ENCODE results near the gene BDP1. TPM values are rescaled to one million over a fixed set of nuclear protein-coding genes. Genes with fewer than 3 reads are reported as not detected.

The BDP1 gene
- total RNA-seq, 4 donors from 2014 or later, result 41.8 to 75.3 (median 52.9) TPM

DNA sequence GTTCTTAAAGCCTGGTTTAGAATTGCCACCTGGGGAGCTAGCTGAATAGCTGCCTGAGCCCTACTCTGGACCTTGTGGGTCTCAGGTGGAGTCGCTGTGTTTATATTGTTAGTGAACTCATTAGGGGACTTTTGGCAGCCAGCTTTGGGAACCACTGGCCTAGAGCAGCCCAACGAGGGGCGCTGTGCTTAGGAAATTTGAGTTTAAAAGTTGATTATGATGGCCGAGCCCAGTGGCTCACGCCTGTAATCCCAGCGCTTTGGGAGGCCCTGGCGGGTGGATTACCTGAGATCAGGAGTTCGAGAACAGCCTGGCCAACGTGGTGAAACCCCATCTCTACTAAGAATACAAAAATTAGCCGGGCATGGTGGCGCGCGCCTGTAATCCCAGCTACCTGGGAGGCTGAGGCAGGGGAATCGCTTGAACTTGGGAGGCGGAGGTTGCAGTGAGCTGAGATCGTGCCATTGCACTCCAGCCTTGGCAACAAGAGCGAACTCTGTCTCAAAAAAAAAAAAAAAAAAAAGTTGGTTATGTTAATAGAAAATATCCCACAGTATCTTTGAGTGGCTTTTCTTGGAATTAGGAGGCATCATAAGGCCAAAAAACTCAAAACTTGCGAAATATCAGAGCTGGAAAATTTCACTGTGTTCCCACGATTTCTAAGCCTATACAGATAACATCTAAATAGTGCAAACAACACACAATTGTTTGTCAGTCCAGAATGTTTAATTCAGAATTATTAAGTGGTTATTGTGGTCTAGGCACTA, 132.5 kb downstream of the BDP1 start:
- no peaks in the 10 kb centered on the region for H3K27me3 ChIP-seq
- whole genome bisulfite sequencing, 2 donors, result 70 to 73% methylated on average over 16 to 19 of the region's 19 CpGs
- H3K27ac ChIP-seq, result peak overlapping the region; percentile 51 to 95 (median 83)
- H3K4me3 ChIP-seq (replicated peaks in 1 of 3), result peak overlapping the region; percentile 38 to 87 (median 44)
- intact Hi-C loops (cut with DNase I), result no loop called here
- TF ChIP-seq POLR2A (IDR thresholded peaks at IDR 0.05), result no peak
- TF ChIP-seq, protein P1, sequence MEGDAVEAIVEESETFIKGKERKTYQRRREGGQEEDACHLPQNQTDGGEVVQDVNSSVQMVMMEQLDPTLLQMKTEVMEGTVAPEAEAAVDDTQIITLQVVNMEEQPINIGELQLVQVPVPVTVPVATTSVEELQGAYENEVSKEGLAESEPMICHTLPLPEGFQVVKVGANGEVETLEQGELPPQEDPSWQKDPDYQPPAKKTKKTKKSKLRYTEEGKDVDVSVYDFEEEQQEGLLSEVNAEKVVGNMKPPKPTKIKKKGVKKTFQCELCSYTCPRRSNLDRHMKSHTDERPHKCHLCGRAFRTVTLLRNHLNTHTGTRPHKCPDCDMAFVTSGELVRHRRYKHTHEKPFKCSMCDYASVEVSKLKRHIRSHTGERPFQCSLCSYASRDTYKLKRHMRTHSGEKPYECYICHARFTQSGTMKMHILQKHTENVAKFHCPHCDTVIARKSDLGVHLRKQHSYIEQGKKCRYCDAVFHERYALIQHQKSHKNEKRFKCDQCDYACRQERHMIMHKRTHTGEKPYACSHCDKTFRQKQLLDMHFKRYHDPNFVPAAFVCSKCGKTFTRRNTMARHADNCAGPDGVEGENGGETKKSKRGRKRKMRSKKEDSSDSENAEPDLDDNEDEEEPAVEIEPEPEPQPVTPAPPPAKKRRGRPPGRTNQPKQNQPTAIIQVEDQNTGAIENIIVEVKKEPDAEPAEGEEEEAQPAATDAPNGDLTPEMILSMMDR (IDR thresholded peaks at IDR 0.05), result no peak
- peaks cover 7 to 32% of the 10 kb centered on the region in 2 donors for H3K4me1 ChIP-seq
- no peaks in the 10 kb centered on the region for H3K36me3 ChIP-seq
- peak in 1 of 2 donors; percentile 29 for DNase-seq
- no peaks in the 10 kb centered on the region for H3K9me3 ChIP-seq

DNA sequence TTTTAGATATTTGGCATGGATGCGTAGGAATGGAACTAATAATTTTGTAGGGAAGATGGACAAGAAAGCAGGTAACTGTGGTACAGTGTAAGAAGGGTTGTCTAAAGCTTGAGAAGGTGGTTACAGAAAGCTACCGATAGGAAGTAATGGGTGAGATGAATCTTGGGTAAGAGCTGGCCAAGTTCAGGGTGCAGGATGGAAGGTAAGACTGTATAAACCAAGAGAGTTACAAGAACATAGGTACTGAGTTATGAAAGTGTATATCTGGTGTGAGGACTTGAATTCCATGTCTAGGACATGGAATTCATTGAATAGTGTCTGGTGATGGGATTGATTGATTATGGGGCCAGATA, 133.1 kb downstream of the BDP1 start:
- H3K36me3 ChIP-seq, result no peaks in the 10 kb centered on the region
- H3K27me3 ChIP-seq, result no peaks in the 10 kb centered on the region
- no peak for DNase-seq
- TF ChIP-seq, protein P1 (IDR thresholded peaks at IDR 0.05), result no peak
- no peak for TF ChIP-seq POLR2A (IDR thresholded peaks at IDR 0.05)
- no peak overlapping the region for H3K27ac ChIP-seq
- peaks cover 7 to 32% of the 10 kb centered on the region in 2 donors for H3K4me1 ChIP-seq
- WGBS, 2 donors, result 93 to 96% methylated on average over 2 of the region's 2 CpGs
- H3K9me3 ChIP-seq, result no peaks in the 10 kb centered on the region
- no peak overlapping the region for H3K4me3 ChIP-seq (replicated peaks in 1 of 3)
- intact Hi-C loops (cut with DNase I), result no loop called here

DNA sequence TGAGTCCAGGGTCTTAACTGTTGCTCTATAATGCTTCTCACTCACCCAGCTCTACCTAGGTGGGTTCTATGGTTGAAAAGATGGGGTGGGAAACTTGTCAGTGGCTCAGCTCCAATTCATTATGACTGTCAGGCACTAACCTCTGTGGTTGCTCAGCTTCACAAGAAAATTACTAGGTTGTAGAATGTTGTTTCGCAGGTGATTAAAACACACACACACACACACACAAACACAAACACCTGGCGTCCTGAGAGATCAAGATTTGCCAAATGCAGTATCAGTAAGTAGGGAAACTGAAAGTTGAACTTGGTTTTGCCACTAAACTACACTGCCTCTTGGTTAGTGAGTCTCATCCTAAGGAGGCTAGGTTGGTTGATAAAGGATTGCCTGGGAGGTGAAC, 134.5 kb downstream of the BDP1 start:
- Histone ChIP-seq H3K4me3 (replicated peaks in 1 of 3) (no peak overlapping the region), H3K9me3 (no peaks in the 10 kb centered on the region), H3K36me3 (no peaks in the 10 kb centered on the region), H3K27me3 (no peaks in the 10 kb centered on the region), H3K4me1 (peaks cover 7 to 32% of the 10 kb centered on the region in 2 donors), H3K27ac (no peak overlapping the region)
- TF ChIP-seq, protein P1 (IDR thresholded peaks at IDR 0.05), result no peak
- no peak for TF ChIP-seq POLR2A (IDR thresholded peaks at IDR 0.05)
- WGBS, 2 donors, result 50 to 86% methylated on average over 2 of the region's 2 CpGs
- intact Hi-C loops (cut with DNase I), result no loop called here
- no peak for DNase-seq

DNA sequence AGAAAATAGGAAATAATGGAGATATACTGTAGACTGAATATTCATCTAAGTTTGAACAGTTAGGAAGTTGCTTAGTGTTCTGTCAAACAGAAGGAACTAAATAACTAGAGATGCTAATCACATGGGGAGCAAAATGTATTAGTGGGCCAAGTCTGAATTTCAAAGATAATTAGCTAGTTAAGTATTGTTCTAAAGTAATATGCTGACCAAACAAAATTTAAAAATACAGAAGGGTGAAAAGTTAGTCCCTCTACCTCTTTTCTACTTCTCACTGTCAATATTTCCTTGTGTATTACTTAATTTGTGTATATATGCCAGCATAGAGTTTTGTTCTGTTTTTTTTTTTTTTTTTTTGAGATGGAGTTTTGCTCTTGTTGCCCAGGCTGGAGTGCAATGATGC, 135.6 kb downstream of the BDP1 start:
- no peak for TF ChIP-seq POLR2A (IDR thresholded peaks at IDR 0.05)
- TF ChIP-seq, protein P1 (IDR thresholded peaks at IDR 0.05), result no peak
- Histone ChIP-seq H3K36me3 (no peaks in the 10 kb centered on the region), H3K4me3 (replicated peaks in 1 of 3) (no peak overlapping the region), H3K27me3 (no peaks in the 10 kb centered on the region), H3K9me3 (no peaks in the 10 kb centered on the region), H3K4me1 (peaks cover 7 to 32% of the 10 kb centered on the region in 2 donors), H3K27ac (no peak overlapping the region)
- no peak for DNase-seq
- intact Hi-C loops (cut with DNase I), result no loop called here

DNA sequence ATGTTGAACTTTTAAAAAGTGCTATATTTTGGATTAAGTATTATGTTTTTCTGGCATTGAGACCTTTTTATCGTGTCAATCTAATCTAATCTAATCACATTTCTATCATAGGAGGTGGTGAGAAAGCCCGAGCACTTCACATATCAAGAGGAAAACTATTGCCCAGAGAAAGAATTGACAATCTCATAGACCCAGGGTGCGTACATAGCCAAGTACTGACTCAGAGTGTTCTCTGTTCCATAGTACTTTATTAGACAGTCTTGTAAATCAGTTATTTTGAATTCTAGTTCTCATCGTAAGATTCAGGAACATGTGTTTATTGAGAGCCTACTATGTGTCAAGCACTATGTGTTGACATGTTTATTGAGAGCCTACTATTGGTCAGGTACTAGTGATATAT, 140.7 kb downstream of the BDP1 start:
- intact Hi-C loops (cut with DNase I), result no loop called here
- WGBS, 2 donors, result 96 to 97% methylated on average over 4 of the region's 4 CpGs
- Histone ChIP-seq H3K27ac (no peak overlapping the region), H3K4me3 (replicated peaks in 1 of 3) (no peak overlapping the region), H3K9me3 (no peaks in the 10 kb centered on the region), H3K4me1 (peaks cover 4 to 9% of the 10 kb centered on the region in 2 donors), H3K36me3 (peaks cover 16 to 30% of the 10 kb centered on the region in 2 donors), H3K27me3 (no peaks in the 10 kb centered on the region)
- DNase-seq, result no peak
- TF ChIP-seq POLR2A (IDR thresholded peaks at IDR 0.05), result no peak
- TF ChIP-seq, protein P1 (IDR thresholded peaks at IDR 0.05), result no peak
